Liver (tissue), 9 donors: ENCODE results near the gene PYGB. TPM values are rescaled to one million over a fixed set of nuclear protein-coding genes. Genes with fewer than 3 reads are reported as not detected.
A peak's percentile ranks its signal among the peaks of the same experiment; 100 is the strongest.
"Not testable (repeated sequence)": the region's sequence is repeated elsewhere in the genome, so short reads cannot be mapped to it uniquely, and the experiment has no call there.

Experiments used
- DNase-seq: peaks from one replicate; pipeline ENCODE4 v3.0.0-alpha.2; 2017; ENCODE audit warnings: low spot score
- H3K27ac ChIP-seq, 2 donors: one replicate each; pipeline ENCODE4 v1.7.0; 2013; ENCODE audit warnings: inconsistent platforms in 2 of 2, low read length in 2 of 2, control low read depth in 1 of 2, low read depth in 1 of 2, mild to moderate bottlenecking in 1 of 2
- H3K27me3 ChIP-seq, 4 donors: one replicate each; pipeline versions ENCODE4 v1.6.1 to v1.7.0; 2013; ENCODE audit warnings: low read length in 3 of 4, inconsistent platforms in 1 of 4, mild to moderate bottlenecking in 1 of 4, moderate library complexity in 1 of 4; ENCODE audit not compliant: control insufficient read depth in 4 of 4, insufficient read depth in 4 of 4
- H3K36me3 ChIP-seq, 4 donors: one replicate each; pipeline versions ENCODE4 v1.6.1 to v1.7.0; 2013; ENCODE audit warnings: low read length in 3 of 4, mild to moderate bottlenecking in 3 of 4, low read depth in 1 of 4, moderate library complexity in 1 of 4; ENCODE audit not compliant: control insufficient read depth in 4 of 4, insufficient read depth in 3 of 4
- H3K4me1 ChIP-seq, 4 donors: one replicate each; pipeline versions ENCODE4 v1.6.1 to v1.7.0; 2013; ENCODE audit warnings: low read length in 3 of 4, mild to moderate bottlenecking in 3 of 4, moderate library complexity in 1 of 4; ENCODE audit not compliant: control insufficient read depth in 4 of 4, insufficient read depth in 4 of 4
- H3K4me3 ChIP-seq, 3 donors: one replicate each; pipeline versions ENCODE4 v1.6.1 to v1.7.0; 2013; ENCODE audit warnings: low read length in 3 of 3, control low read depth in 1 of 3, low read depth in 1 of 3, mild to moderate bottlenecking in 1 of 3
- H3K9ac ChIP-seq, 2 donors: one replicate each; pipeline ENCODE4 v1.7.0; 2013; ENCODE audit warnings: low read length in 2 of 2, mild to moderate bottlenecking in 2 of 2, moderate library complexity in 2 of 2, control low read depth in 1 of 2, low read depth in 1 of 2
- H3K9me3 ChIP-seq, 4 donors: one replicate each; pipeline versions ENCODE4 v1.6.1 to v1.7.0; 2013; ENCODE audit warnings: low read length in 3 of 4; ENCODE audit not compliant: control insufficient read depth in 4 of 4
- FOXA1 ChIP-seq: IDR thresholded peaks from 2 replicates; pipeline ENCODE4 v1.6.1; 2016; ENCODE audit warnings: antibody characterized with exemption
- FOXA2 ChIP-seq: IDR thresholded peaks from 2 replicates; pipeline ENCODE4 v1.6.1; 2016; ENCODE audit warnings: antibody characterized with exemption
- GABPA ChIP-seq, 2 donors: IDR thresholded peaks in 1 of 2; conservative IDR thresholded peaks in 1 of 2; 2 replicates each; pipeline ENCODE4 v1.6.1; 2016; ENCODE audit warnings: antibody characterized with exemption in 2 of 2, mild to moderate bottlenecking in 1 of 2, moderate library complexity in 1 of 2
- HNF4A ChIP-seq, 2 donors: conservative IDR thresholded peaks; 2 replicates each; pipeline ENCODE4 v1.6.1; 2016; ENCODE audit warnings: antibody characterized with exemption in 2 of 2, mild to moderate bottlenecking in 2 of 2
- JUND ChIP-seq, 2 donors: IDR thresholded peaks; 2 replicates each; pipeline ENCODE4 v1.6.1; 2016; ENCODE audit warnings: antibody characterized with exemption in 2 of 2
- RAD21 ChIP-seq, 2 donors: IDR thresholded peaks; 2 replicates each; pipeline ENCODE4 v1.6.1; 2016; ENCODE audit warnings: antibody characterized with exemption in 2 of 2, mild to moderate bottlenecking in 2 of 2
- RXRA ChIP-seq, 2 donors: IDR thresholded peaks; 2 replicates each; pipeline ENCODE4 v1.6.1; 2017 to 2018; ENCODE audit warnings: antibody characterized with exemption in 2 of 2, mild to moderate bottlenecking in 1 of 2
- SP1 ChIP-seq: IDR thresholded peaks from 2 replicates; pipeline ENCODE4 v1.6.1; 2018; ENCODE audit warnings: antibody characterized with exemption, mild to moderate bottlenecking
- TAF1 ChIP-seq: conservative IDR thresholded peaks from 2 replicates; pipeline ENCODE4 v1.6.1; 2016; ENCODE audit warnings: antibody characterized with exemption, mild to moderate bottlenecking
- YY1 ChIP-seq: IDR thresholded peaks from 2 replicates; pipeline ENCODE4 v1.6.1; 2016; ENCODE audit warnings: antibody characterized with exemption, mild to moderate bottlenecking
- WGBS: extraction: QIAGEN DNeasy Blood & Tissue Kit; methylation state at CpG from one replicate; pipeline ENCODE4 v1.1.7; 2013; 5-methylcytosine and 5-hydroxymethylcytosine counted together
- polyA plus RNA-seq, 2 donors: library from polyadenylated mRNA; stranded (reverse) in 1 of 2; unstranded in 1 of 2; fragments of 200-250 nt in 1 of 2; fragments of >200 nt in 1 of 2; fragmentation: Nextera tagmentation in 1 of 2; extraction: Ambion mirVana in 1 of 2; gene quantifications; one replicate each; pipeline versions ENCODE4 v1.2.1 to v1.2.3, GENCODE V29; 2013 to 2015
- total RNA-seq, 2 donors: library from RNA; depleted of rRNA; stranded (reverse); fragments of >200 nt; gene quantifications; one replicate each; pipeline ENCODE4 v1.2.3, GENCODE V29; 2014
- TF ChIP-seq, protein P1 (sequence below): fragments of 150-350 bp; IDR thresholded peaks from 2 replicates; pipeline ENCODE4 v1.5.1; 2017; ENCODE audit warnings: improper control_type of control experiment, low read depth, low read length; ENCODE audit not compliant: missing input control
- TF ChIP-seq, protein P2 (sequence below): IDR thresholded peaks from 2 replicates; pipeline ENCODE4 v1.6.1; 2016; ENCODE audit warnings: antibody characterized with exemption, mild to moderate bottlenecking
- TF ChIP-seq, protein P3 (sequence below): IDR thresholded peaks from 2 replicates; pipeline ENCODE4 v1.6.1; 2016; ENCODE audit warnings: antibody characterized with exemption
- donor health status: healthy.
- donor health status: healthy.
- donor health status: healthy.
- donor health status: healthy.
- donor health status: healthy.

The PYGB gene
- total and polyA plus RNA-seq, 4 donors, result 3.6 to 11.7 (median 9.8) TPM

DNA sequence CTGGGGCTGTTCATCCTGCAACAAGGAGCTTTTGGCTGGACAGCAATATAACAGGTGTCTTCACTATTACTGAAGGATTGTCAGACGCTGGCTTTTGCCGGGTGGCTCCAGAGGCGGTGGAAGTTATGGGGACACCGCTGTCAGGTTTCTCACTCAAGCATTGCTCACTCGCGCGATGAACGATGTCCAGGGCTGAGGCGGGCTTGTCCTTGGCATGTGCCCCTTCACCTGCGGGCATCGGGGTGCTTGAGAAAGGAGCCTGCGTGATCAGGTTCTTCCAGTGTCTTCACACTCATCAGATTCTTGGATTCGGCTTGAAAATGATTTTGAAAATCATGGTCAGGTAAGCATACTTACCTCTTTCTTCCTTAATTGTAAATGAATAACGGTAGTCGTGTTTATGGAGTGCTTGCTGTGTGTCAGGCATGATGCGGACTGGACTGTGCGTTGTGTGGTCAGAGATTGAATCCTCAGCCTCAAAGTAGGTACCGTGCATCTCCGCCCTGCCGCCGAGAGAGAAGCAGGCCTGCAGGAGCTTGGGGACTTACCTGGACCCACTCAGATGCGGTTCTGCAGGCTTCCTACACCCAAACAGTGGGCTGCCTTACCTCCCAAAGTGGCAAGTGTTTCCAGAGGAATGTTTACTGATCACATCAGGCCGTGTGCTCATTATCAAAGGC lies 18.3 kb upstream of the PYGB start:
- TF ChIP-seq, protein P1, sequence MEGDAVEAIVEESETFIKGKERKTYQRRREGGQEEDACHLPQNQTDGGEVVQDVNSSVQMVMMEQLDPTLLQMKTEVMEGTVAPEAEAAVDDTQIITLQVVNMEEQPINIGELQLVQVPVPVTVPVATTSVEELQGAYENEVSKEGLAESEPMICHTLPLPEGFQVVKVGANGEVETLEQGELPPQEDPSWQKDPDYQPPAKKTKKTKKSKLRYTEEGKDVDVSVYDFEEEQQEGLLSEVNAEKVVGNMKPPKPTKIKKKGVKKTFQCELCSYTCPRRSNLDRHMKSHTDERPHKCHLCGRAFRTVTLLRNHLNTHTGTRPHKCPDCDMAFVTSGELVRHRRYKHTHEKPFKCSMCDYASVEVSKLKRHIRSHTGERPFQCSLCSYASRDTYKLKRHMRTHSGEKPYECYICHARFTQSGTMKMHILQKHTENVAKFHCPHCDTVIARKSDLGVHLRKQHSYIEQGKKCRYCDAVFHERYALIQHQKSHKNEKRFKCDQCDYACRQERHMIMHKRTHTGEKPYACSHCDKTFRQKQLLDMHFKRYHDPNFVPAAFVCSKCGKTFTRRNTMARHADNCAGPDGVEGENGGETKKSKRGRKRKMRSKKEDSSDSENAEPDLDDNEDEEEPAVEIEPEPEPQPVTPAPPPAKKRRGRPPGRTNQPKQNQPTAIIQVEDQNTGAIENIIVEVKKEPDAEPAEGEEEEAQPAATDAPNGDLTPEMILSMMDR, result no peak
- no peak for TF ChIP-seq TAF1
- TF ChIP-seq SP1, result no peak
- no peak for TF ChIP-seq FOXA1
- no peak for TF ChIP-seq RXRA (IDR thresholded peaks at IDR 0.05)
- TF ChIP-seq, protein P2, sequence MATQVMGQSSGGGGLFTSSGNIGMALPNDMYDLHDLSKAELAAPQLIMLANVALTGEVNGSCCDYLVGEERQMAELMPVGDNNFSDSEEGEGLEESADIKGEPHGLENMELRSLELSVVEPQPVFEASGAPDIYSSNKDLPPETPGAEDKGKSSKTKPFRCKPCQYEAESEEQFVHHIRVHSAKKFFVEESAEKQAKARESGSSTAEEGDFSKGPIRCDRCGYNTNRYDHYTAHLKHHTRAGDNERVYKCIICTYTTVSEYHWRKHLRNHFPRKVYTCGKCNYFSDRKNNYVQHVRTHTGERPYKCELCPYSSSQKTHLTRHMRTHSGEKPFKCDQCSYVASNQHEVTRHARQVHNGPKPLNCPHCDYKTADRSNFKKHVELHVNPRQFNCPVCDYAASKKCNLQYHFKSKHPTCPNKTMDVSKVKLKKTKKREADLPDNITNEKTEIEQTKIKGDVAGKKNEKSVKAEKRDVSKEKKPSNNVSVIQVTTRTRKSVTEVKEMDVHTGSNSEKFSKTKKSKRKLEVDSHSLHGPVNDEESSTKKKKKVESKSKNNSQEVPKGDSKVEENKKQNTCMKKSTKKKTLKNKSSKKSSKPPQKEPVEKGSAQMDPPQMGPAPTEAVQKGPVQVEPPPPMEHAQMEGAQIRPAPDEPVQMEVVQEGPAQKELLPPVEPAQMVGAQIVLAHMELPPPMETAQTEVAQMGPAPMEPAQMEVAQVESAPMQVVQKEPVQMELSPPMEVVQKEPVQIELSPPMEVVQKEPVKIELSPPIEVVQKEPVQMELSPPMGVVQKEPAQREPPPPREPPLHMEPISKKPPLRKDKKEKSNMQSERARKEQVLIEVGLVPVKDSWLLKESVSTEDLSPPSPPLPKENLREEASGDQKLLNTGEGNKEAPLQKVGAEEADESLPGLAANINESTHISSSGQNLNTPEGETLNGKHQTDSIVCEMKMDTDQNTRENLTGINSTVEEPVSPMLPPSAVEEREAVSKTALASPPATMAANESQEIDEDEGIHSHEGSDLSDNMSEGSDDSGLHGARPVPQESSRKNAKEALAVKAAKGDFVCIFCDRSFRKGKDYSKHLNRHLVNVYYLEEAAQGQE, result no peak
- 94% methylated on average over 23 of the region's 23 CpGs for WGBS
- no peaks in the 10 kb centered on the region for H3K9me3 ChIP-seq
- DNase-seq, result no peak
- H3K36me3 ChIP-seq, result no peaks in the 10 kb centered on the region
- H3K4me3 ChIP-seq, result no peak overlapping the region
- no peaks in the 10 kb centered on the region for H3K27me3 ChIP-seq
- H3K9ac ChIP-seq, result no peak overlapping the region
- H3K27ac ChIP-seq, result no peak overlapping the region
- H3K4me1 ChIP-seq, result peaks cover 11 to 33% (median 29%) of the 10 kb centered on the region in 4 donors

DNA sequence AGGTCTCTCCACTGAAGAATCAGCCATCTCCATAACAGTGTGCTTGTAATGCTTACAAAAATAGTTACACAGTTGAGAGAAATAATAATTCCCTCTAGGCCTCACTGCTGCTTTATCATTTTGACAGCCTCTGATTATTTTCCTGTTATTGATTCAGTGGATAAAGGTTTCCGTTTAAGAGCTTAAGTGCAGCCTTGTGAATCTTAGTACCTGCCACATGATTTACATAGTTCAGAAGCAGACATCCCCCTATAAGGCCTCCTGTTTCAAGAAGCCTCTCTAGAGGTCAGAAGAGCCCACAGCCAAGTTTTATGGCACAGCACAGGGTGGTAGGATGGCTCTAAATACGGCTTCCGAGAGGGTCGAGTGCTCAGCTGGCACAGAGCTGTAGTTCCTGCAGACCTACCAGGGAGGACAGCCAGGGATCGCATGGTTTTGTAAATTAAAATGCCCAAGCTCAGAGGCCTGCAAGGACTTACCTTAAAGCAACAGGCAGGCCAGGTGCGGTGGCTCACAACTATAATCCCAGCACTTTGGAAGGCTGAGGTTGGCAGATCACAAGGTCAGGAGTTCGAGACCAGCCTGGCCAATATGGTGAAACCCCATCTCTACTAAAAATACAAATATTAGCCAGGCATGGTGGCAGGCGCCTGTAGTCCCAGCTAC lies 17.6 kb upstream of the PYGB start:
- Histone ChIP-seq H3K9me3 (no peaks in the 10 kb centered on the region), H3K27me3 (no peaks in the 10 kb centered on the region), H3K4me3 (no peak overlapping the region), H3K9ac (no peak overlapping the region), H3K4me1 (peaks cover 11 to 33% (median 29%) of the 10 kb centered on the region in 4 donors), H3K27ac (no peak overlapping the region), H3K36me3 (no peaks in the 10 kb centered on the region)
- WGBS, result 88% methylated on average over 8 of the region's 8 CpGs
- no peak for TF ChIP-seq GABPA (IDR thresholded peaks at IDR 0.05 in 1 of 2, conservative IDR thresholded peaks at IDR 0.05 in 1 of 2)
- DNase-seq, result no peak

DNA sequence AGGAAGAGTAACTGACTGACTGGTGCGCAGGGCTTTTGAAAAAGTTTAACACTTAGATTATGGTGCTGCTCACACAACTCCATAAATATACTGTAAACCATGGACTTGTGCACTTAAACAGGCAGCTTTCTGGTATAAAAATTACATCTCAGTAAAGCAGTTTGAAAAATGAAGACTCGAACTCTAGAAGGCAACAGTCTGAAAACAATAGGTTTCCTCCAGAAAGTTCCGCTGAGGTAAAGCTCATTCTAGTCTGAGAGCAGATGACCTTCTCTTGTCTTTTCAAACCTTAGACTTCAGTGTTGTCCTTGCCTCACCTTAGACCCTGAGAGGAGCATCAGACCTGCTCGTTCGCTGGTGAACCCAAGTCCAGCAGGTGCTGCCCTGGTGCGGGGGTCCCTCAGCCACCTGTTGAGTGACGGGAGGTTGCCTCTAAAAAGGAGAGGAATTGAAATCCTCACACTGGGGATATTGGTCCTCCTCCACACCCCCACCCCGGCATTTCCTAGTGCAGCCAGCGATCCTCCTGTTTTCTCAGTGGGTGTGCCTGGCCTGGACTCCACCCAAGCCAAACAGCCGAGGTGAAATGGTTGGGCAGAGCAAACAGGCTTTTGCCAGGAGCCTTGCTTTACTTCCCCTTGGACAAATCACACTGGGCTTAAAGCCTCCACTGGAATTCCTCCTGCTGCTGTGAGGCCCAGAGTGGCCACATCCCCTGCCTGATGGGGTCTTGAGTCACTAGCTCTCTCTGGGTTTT lies 14.7 kb upstream of the PYGB start:
- peaks cover 6 to 12% (median 10%) of the 10 kb centered on the region in 4 donors for H3K4me1 ChIP-seq
- DNase-seq, result no peak
- peak; percentile 54 for TF ChIP-seq FOXA2
- peak; percentile 62 for TF ChIP-seq YY1
- TF ChIP-seq RXRA (IDR thresholded peaks at IDR 0.05), result peak; percentile 48 to 66
- TF ChIP-seq HNF4A (conservative IDR thresholded peaks at IDR 0.05), result peak; percentile 23 to 35
- TF ChIP-seq SP1, result peak; percentile 34
- no peak for TF ChIP-seq GABPA (IDR thresholded peaks at IDR 0.05 in 1 of 2, conservative IDR thresholded peaks at IDR 0.05 in 1 of 2)
- peak; percentile 15 to 48 for TF ChIP-seq RAD21 (IDR thresholded peaks at IDR 0.05)
- TF ChIP-seq FOXA1, result peak; percentile 54
- TF ChIP-seq, protein P3, sequence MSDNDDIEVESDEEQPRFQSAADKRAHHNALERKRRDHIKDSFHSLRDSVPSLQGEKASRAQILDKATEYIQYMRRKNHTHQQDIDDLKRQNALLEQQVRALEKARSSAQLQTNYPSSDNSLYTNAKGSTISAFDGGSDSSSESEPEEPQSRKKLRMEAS, result peak; percentile 56
- no peak for TF ChIP-seq JUND (IDR thresholded peaks at IDR 0.05)

DNA sequence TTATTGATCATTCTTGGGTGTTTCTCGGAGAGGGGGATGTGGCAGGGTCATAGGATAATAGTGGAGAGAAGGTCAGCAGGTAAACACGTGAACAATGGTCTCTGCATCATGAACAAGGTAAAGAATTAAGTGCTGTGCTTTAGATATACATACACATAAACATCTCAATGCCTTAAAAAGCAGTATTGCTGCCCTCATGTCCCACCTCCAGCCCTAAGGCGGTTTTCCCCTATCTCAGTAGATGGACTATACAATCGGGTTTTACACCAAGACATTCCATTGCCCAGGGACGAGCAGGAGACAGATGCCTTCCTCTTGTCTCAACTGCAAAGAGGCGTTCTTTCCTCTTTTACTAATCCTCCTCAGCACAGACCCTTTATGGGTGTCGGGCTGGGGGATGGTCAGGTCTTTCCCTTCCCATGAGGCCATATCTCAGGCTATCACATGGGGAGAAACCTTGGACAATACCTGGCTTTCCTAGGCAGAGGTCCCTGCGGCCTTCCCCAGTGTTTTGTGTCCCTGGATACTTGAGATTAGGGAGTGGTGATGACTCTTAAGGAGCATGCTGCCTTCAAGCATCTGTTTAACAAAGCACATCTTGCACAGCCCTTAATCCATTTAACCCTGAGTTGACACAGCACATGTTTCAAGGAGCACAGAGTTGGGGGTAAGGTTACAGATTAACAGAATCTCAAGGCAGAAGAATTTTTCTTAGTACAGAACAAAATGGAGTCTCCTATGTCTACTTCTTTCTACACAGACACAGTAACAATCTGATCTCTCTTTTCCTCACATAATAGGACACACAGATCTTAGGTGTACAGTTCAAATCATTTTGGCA lies 13.7 kb upstream of the PYGB start:
- H3K36me3 ChIP-seq, DNase-seq, H3K4me3 ChIP-seq, H3K27ac ChIP-seq, H3K27me3 ChIP-seq, H3K9me3 ChIP-seq, H3K9ac ChIP-seq: not testable (repeated sequence)
- peaks cover 6 to 12% (median 10%) of the 10 kb centered on the region in 4 donors for H3K4me1 ChIP-seq
- WGBS, result 61% methylated on average over 8 of the region's 8 CpGs

More for the DNA sequence above, 14.7 kb upstream of the PYGB start:
- Histone ChIP-seq H3K36me3 (no peaks in the 10 kb centered on the region), H3K4me3 (no peak overlapping the region), H3K27ac (no peak overlapping the region), H3K27me3 (no peaks in the 10 kb centered on the region), H3K9ac (no peak overlapping the region), H3K9me3 (no peaks in the 10 kb centered on the region)
- 37% methylated on average over 10 of the region's 10 CpGs for WGBS
